ENCODE measurements around the gene HORMAD2.

- no peak for TF ChIP-seq TARDBP (IDR thresholded peaks at IDR 0.05)
- no peak for TF ChIP-seq LEF1 (IDR thresholded peaks at IDR 0.05; ENCODE audit: borderline replicate concordance)
- no peak for TF ChIP-seq NFRKB (IDR thresholded peaks at IDR 0.05)
- no peak for TF ChIP-seq BHLHE40 (IDR thresholded peaks at IDR 0.05; ENCODE audit: borderline replicate concordance)
Observed at GRCh38 chr22:30208631-30209603, 128.7 kb downstream of the HORMAD2 start.
